BJ (cell line): ENCODE measurements around the gene SETDB2. TPM values are rescaled to one million over a fixed set of nuclear protein-coding genes. Genes with fewer than 3 reads are reported as not detected.

ENCODE experiments used
- CTCF ChIA-PET: fragments of 350-600 bp; formaldehyde crosslinking; extraction: SDS; loops from one replicate; lab custom pipeline; 2021; ENCODE audit warnings: antibody characterized with exemption, inconsistent platforms; lab: Yijun Ruan, JAX
- POLR2A ChIA-PET: fragments of 300-600 bp; sonication (Branson Sonifier 250); formaldehyde crosslinking; extraction: SDS; loops from one replicate; lab custom pipeline; 2021; ENCODE audit warnings: antibody characterized with exemption; lab: Charles Lee
- DNase-seq: peaks from one replicate; pipeline ENCODE4 v3.0.0-alpha.2; 2011; ENCODE audit warnings: low read depth
- H3K27me3 ChIP-seq: 2 replicates; pipeline ENCODE4 v1.6.0; 2011; ENCODE audit warnings: low read length; ENCODE audit not compliant: control insufficient read depth, insufficient read depth
- H3K36me3 ChIP-seq: 2 replicates; pipeline ENCODE4 v1.5.1; 2011; ENCODE audit warnings: low read length; ENCODE audit not compliant: control insufficient read depth, insufficient read depth
- H3K4me3 ChIP-seq: 2 replicates; pipeline ENCODE4 v1.5.1; 2011; ENCODE audit warnings: low read depth, mild to moderate bottlenecking, control low read depth, low read length
- CTCF ChIP-seq: IDR thresholded peaks from 2 replicates; pipeline ENCODE4 v1.5.1; 2011; ENCODE audit warnings: low read depth, mild to moderate bottlenecking, control low read depth, inconsistent platforms, low read length, moderate library complexity; ENCODE audit not compliant: insufficient read depth
- polyA plus RNA-seq: library from polyadenylated mRNA; depleted of rRNA; stranded (reverse); fragments of >200 nt; gene quantifications from 2 replicates; pipeline ENCODE4 v1.2.3, GENCODE V29; 2011

The SETDB2 gene
- polyA plus RNA-seq, 1 experiment, result 2.3 TPM

- no peak for TF ChIP-seq CTCF
- POLR2A ChIA-PET, result no interaction called here
Measured at GRCh38 chr13:49533591-49534269, 89.7 kb downstream of the SETDB2 start.

GRCh38 chr13:49536144-49536873 lies 92.2 kb downstream of the SETDB2 start:
- Histone ChIP-seq H3K36me3 (no peaks in the 10 kb centered on the region; the same call in 1 of the 2 replicates), H3K27me3 (no peaks in the 10 kb centered on the region), H3K4me3 (no peak overlapping the region)
- CTCF ChIA-PET, result no interaction called here
- DNase-seq, result no peak
- no peak for TF ChIP-seq CTCF
- POLR2A ChIA-PET, result no interaction called here

More at GRCh38 chr13:49533591-49534269, 89.7 kb downstream of the SETDB2 start:
- Histone ChIP-seq H3K36me3 (no peaks in the 10 kb centered on the region; the same call in 1 of the 2 replicates), H3K4me3 (no peak overlapping the region), H3K27me3 (no peaks in the 10 kb centered on the region)
- DNase-seq, result no peak
- CTCF ChIA-PET, result no interaction called here

GRCh38 chr13:49538404-49538803 lies 94.3 kb downstream of the SETDB2 start:
- Histone ChIP-seq H3K27me3 (no peaks in the 10 kb centered on the region), H3K4me3 (no peak overlapping the region), H3K36me3 (no peaks in the 10 kb centered on the region; the same call in 1 of the 2 replicates)
- no peak for DNase-seq
- TF ChIP-seq CTCF, result no peak
- POLR2A ChIA-PET, result no interaction called here
- CTCF ChIA-PET, result interaction anchor here (1.0 kb wide), 1 partner anchor 71 kb away, joined by 3 read pairs; no protein-coding TSS in a partner anchor

- H3K36me3 ChIP-seq, result no peaks in the 10 kb centered on the region
- no peak for DNase-seq
- no peak overlapping the region for H3K4me3 ChIP-seq
- no peaks in the 10 kb centered on the region for H3K27me3 ChIP-seq
- POLR2A ChIA-PET, result interaction anchor here (0.6 kb wide), 1 partner anchor 102 kb away, joined by 5 read pairs; no protein-coding TSS in a partner anchor
- CTCF ChIA-PET, result no interaction called here
- TF ChIP-seq CTCF, result no peak
Measured at GRCh38 chr13:49539313-49539712, 95.2 kb downstream of the SETDB2 start.

DNA sequence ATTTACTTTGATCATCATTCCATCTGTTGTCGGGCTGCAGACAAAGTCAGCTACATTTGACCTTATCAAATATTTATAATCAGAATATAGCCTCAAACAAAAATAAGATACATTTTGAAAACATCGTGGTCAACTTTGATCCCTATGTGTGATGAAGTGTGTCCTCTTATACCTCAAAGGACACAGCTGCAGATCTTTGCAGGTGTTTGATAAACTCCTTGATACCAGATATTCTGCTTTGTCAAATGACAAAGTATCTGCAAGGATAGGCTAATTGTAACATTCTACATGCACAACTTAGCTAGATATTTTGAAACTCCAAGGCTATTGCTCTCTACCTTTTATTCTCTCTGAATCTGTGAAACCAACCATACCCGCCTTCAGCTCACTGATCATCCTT lies 95.7 kb downstream of the SETDB2 start:
- POLR2A ChIA-PET, result interaction anchor here (0.6 kb wide), 1 partner anchor 103 kb away, joined by 5 read pairs; no protein-coding TSS in a partner anchor

More for the DNA sequence above, 95.7 kb downstream of the SETDB2 start:
- CTCF ChIA-PET, result no interaction called here
- TF ChIP-seq CTCF, result no peak
- no peaks in the 10 kb centered on the region for H3K36me3 ChIP-seq
- no peaks in the 10 kb centered on the region for H3K27me3 ChIP-seq
- DNase-seq, result no peak
- H3K4me3 ChIP-seq, result no peak overlapping the region
